A549 (cell line): ENCODE measurements around the gene HRC. TPM values are rescaled to one million over a fixed set of nuclear protein-coding genes. Genes with fewer than 3 reads are reported as not detected.

Experiments
- ATAC-seq, 2 experiments: fragments of 200-7000 bp in 1 of 2; fragments of >200 bp in 1 of 2; cut with Nextera tagmentation in 1 of 2; cut with Tn5 transposase in 1 of 2; 3 replicates each; pipeline versions ENCODE4 v1.8.0 to v1.9.1; 2018 to 2020; ENCODE audit warnings: mild to moderate bottlenecking in 1 of 2, moderate library complexity in 1 of 2
- CTCF ChIA-PET: fragments of 300-600 bp; sonication (Branson Sonifier 250); formaldehyde crosslinking; extraction: SDS; loops from one replicate; lab custom pipeline; 2021; ENCODE audit warnings: antibody characterized with exemption, inconsistent platforms; lab: Yijun Ruan, JAX
- POLR2A ChIA-PET: fragments of 350-600 bp; formaldehyde crosslinking; extraction: SDS; loops from one replicate; lab custom pipeline; 2021; ENCODE audit warnings: antibody characterized with exemption, inconsistent platforms; lab: Yijun Ruan, JAX
- DNase-seq, 2 experiments: peaks; one replicate each; pipeline versions ENCODE4 v3.0.0 to v3.0.0-alpha.2; 2011 to 2016; ENCODE audit warnings: low read depth in 1 of 2, low spot score in 1 of 2
- FAIRE-seq: peaks from 2 replicates; lab custom pipeline; 2011; peaks lifted over from hg19 to GRCh38; lab: Jason Lieb, UNC
- H3K27ac ChIP-seq, 2 experiments: fragments of >200 bp; sonication (Bioruptor Twin); formaldehyde crosslinking; 3 replicates each; pipeline ENCODE4 v1.5.1; 2016 to 2017
- H3K4me1 ChIP-seq: fragments of >200 bp; sonication (Bioruptor Twin); formaldehyde crosslinking; 3 replicates; pipeline ENCODE4 v1.6.1; 2016
- H3K4me2 ChIP-seq: fragments of >200 bp; sonication (Bioruptor Twin); formaldehyde crosslinking; 3 replicates; pipeline ENCODE4 v1.6.1; 2016
- H3K4me3 ChIP-seq: fragments of >200 bp; sonication (Bioruptor Twin); formaldehyde crosslinking; 3 replicates; pipeline ENCODE4 v1.5.1; 2016
- H3K9me3 ChIP-seq: fragments of >200 bp; sonication (Bioruptor Twin); formaldehyde crosslinking; 3 replicates; pipeline ENCODE4 v1.6.1; 2016
- E2F6 ChIP-seq: IDR thresholded peaks from 2 replicates; pipeline ENCODE4 v1.6.1; 2012; ENCODE audit warnings: low read depth, borderline replicate concordance
- EHF ChIP-seq: fragments of 250-450 bp; sonication (Bioruptor Pico); IDR thresholded peaks from 2 replicates; pipeline ENCODE4 v1.5.0; 2020; ENCODE audit warnings: mild to moderate bottlenecking
- EHMT2 ChIP-seq: fragments of 200-600 bp; sonication (generic); IDR thresholded peaks from 2 replicates; pipeline ENCODE4 v1.6.1; 2016; ENCODE audit warnings: antibody characterized with exemption, low read depth, mild to moderate bottlenecking, moderate library complexity
- ESRRA ChIP-seq: fragments of 150-350 bp; IDR thresholded peaks from 2 replicates; pipeline ENCODE4 v1.6.1; 2014; ENCODE audit warnings: mild to moderate bottlenecking, low read length, borderline replicate concordance
- FOXS1 ChIP-seq: fragments of 250-450 bp; sonication (Bioruptor Pico); IDR thresholded peaks from 2 replicates; pipeline ENCODE4 v1.5.0; 2020; ENCODE audit warnings: mild to moderate bottlenecking, moderate library complexity
- HDAC2 ChIP-seq: fragments of 200-600 bp; sonication (generic); IDR thresholded peaks from 2 replicates; pipeline ENCODE4 v1.6.1; 2016
- HEYL ChIP-seq: fragments of 250-450 bp; sonication (Bioruptor Pico); IDR thresholded peaks from 2 replicates; pipeline ENCODE4 v1.8.0; 2021; ENCODE audit warnings: mild to moderate bottlenecking, moderate library complexity
- HOXB5 ChIP-seq: fragments of 250-450 bp; sonication (Bioruptor Pico); IDR thresholded peaks from 2 replicates; pipeline ENCODE4 v1.5.0; 2020; ENCODE audit warnings: mild to moderate bottlenecking, moderate library complexity
- KDM1A ChIP-seq: fragments of 200-600 bp; sonication (generic); IDR thresholded peaks from 2 replicates; pipeline ENCODE4 v1.6.1; 2016; ENCODE audit warnings: low read depth, mild to moderate bottlenecking
- KDM5A ChIP-seq: fragments of 200-600 bp; sonication (generic); IDR thresholded peaks from 2 replicates; pipeline ENCODE4 v1.6.1; 2016; ENCODE audit warnings: antibody characterized with exemption, mild to moderate bottlenecking
- NFE2L2 ChIP-seq: fragments of 150-350 bp; conservative IDR thresholded peaks from 2 replicates; pipeline ENCODE4 v1.6.1; 2014; ENCODE audit warnings: low read length
- NPAS2 ChIP-seq: fragments of 250-450 bp; sonication (Bioruptor Pico); IDR thresholded peaks from 2 replicates; pipeline ENCODE4 v1.8.0; 2022; ENCODE audit warnings: mild to moderate bottlenecking, moderate library complexity, borderline replicate concordance
- PBX3 ChIP-seq: IDR thresholded peaks from 2 replicates; pipeline ENCODE4 v1.6.1; 2012
- POLR2A ChIP-seq: IDR thresholded peaks from 2 replicates; pipeline ENCODE4 v1.6.1; 2012; ENCODE audit warnings: mild to moderate bottlenecking, low read length
- POLR2AphosphoS2 ChIP-seq: conservative IDR thresholded peaks from 2 replicates; pipeline ENCODE4 v1.6.1; 2012; ENCODE audit warnings: low read length, improper control_type of control experiment, inconsistent platforms
- RAD21 ChIP-seq, 2 experiments: fragments of >200 bp in 1 of 2; sonication (Bioruptor Twin) in 1 of 2; formaldehyde crosslinking in 1 of 2; IDR thresholded peaks in 1 of 2; conservative IDR thresholded peaks in 1 of 2; 2 replicates in 1 of 2; 3 replicates in 1 of 2; pipeline ENCODE4 v1.6.1; 2012 to 2018; ENCODE audit warnings: inconsistent platforms in 1 of 2
- RARB ChIP-seq: fragments of 250-450 bp; sonication (Bioruptor Pico); IDR thresholded peaks from 2 replicates; pipeline ENCODE4 v1.8.0; 2021; ENCODE audit warnings: mild to moderate bottlenecking, moderate library complexity
- SMC3 ChIP-seq: fragments of >200 bp; sonication (Bioruptor Twin); formaldehyde crosslinking; IDR thresholded peaks from 3 replicates; pipeline ENCODE4 v1.6.1; 2018; ENCODE audit warnings: inconsistent platforms
- SREBF2 ChIP-seq: fragments of 450-650 bp; IDR thresholded peaks from 2 replicates; pipeline ENCODE4 v1.6.1; 2014; ENCODE audit warnings: mild to moderate bottlenecking, moderate library complexity
- TP53 ChIP-seq: fragments of 250-450 bp; sonication (Bioruptor Pico); IDR thresholded peaks from 2 replicates; pipeline ENCODE4 v1.5.0; 2021; ENCODE audit warnings: mild to moderate bottlenecking, moderate library complexity
- ZFP36 ChIP-seq: fragments of 450-650 bp; IDR thresholded peaks from 2 replicates; pipeline ENCODE4 v1.6.1; 2014; ENCODE audit warnings: borderline replicate concordance; ENCODE audit not compliant: partially characterized antibody
- ZNF302 ChIP-seq: fragments of 250-450 bp; sonication (Bioruptor Pico); IDR thresholded peaks from 2 replicates; pipeline ENCODE4 v1.9.0; 2021; ENCODE audit warnings: inconsistent platforms, mild to moderate bottlenecking, moderate library complexity
- ZSCAN20 ChIP-seq: fragments of 250-450 bp; sonication (Bioruptor Pico); IDR thresholded peaks from 2 replicates; pipeline ENCODE4 v1.8.0; 2022; ENCODE audit warnings: mild to moderate bottlenecking, moderate library complexity
- WGBS: methylation state at CpG from one replicate; pipeline ENCODE4 v1.1.6; 2017; ENCODE audit errors: missing lambda C conversion rate; 5-methylcytosine and 5-hydroxymethylcytosine counted together
- polyA plus RNA-seq, 4 experiments: library from polyadenylated mRNA; depleted of rRNA in 3 of 4; stranded (reverse); fragments of >200 nt; fragmentation: RNase III in 1 of 4; extraction: RNeasy Plus Mini Kit Qiagen cat#74134 plus additional on column Dnase treatment in 1 of 4; gene quantifications; 2 replicates in 3 of 4; 3 replicates in 1 of 4; pipeline ENCODE4 v1.2.3, GENCODE V29; 2011 to 2017
- TF ChIP-seq, protein P1 (sequence below): fragments of 250-450 bp; sonication (Bioruptor Pico); IDR thresholded peaks from 2 replicates; pipeline ENCODE4 v1.5.0; 2021; ENCODE audit warnings: mild to moderate bottlenecking, moderate library complexity, borderline replicate concordance

Gene HRC
- polyA plus RNA-seq, 2 of the 4 experiments (the other 2 are of a cell fraction), result 0.04 TPM

- TF ChIP-seq SMC3, result no peak
- no peak for TF ChIP-seq RARB
- no peak for TF ChIP-seq RAD21 (conservative IDR thresholded peaks at IDR 0.05 in 1 of 2, IDR thresholded peaks at IDR 0.05 in 1 of 2)
- TF ChIP-seq, protein P1, sequence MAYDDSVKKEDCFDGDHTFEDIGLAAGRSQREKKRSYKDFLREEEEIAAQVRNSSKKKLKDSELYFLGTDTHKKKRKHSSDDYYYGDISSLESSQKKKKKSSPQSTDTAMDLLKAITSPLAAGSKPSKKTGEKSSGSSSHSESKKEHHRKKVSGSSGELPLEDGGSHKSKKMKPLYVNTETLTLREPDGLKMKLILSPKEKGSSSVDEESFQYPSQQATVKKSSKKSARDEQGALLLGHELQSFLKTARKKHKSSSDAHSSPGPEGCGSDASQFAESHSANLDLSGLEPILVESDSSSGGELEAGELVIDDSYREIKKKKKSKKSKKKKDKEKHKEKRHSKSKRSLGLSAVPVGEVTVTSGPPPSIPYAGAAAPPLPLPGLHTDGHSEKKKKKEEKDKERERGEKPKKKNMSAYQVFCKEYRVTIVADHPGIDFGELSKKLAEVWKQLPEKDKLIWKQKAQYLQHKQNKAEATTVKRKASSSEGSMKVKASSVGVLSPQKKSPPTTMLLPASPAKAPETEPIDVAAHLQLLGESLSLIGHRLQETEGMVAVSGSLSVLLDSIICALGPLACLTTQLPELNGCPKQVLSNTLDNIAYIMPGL (CRISPR knock-in tag), result no peak
- TF ChIP-seq FOXS1 (CRISPR knock-in tag), result no peak
- TF ChIP-seq SREBF2, result no peak
- no peak for TF ChIP-seq EHMT2
- TF ChIP-seq E2F6, result no peak
- no peak for TF ChIP-seq EHF
- no peak for TF ChIP-seq ESRRA
- TF ChIP-seq TP53, result no peak
- no peak for TF ChIP-seq NPAS2 (CRISPR knock-in tag)
- no peak for TF ChIP-seq PBX3
- ChIA-PET POLR2A (no interaction called here), CTCF (interaction anchor here (1.3 to 1.5 kb wide), 2 partner anchors 20 to 52 kb away, joined by 4 to 5 read pairs; partner anchors contain the start of gene LIN7B)
- no peaks in the 10 kb centered on the region for H3K9me3 ChIP-seq
- no peak overlapping the region for H3K4me3 ChIP-seq
- H3K27ac ChIP-seq, result no peak overlapping the region
- no peak for FAIRE-seq
- peaks cover 10% of the 10 kb centered on the region; the same call in 2 of the 3 replicates for H3K4me1 ChIP-seq
- no peak for DNase-seq
- H3K4me2 ChIP-seq, result no peak overlapping the region
- peak; percentile 49 to 51; a peak in 5 of 6 replicates for ATAC-seq
- WGBS, result 96% methylated on average over 25 of the region's 30 CpGs
Observed at GRCh38 chr19:49165865-49166301, 10.7 kb upstream of the HRC start.

- FAIRE-seq, result no peak
- POLR2A ChIA-PET, result no interaction called here
- no peak for DNase-seq
- peaks cover 5% of the 10 kb centered on the region; the same call in 2 of the 3 replicates for H3K4me1 ChIP-seq
- no peak overlapping the region for H3K27ac ChIP-seq
- CTCF ChIA-PET, result interaction anchor here (0.9 to 6.8 kb wide), 6 partner anchors 19 to 227 kb away, joined by 3 to 30 read pairs (median 4); partner anchors contain the start of gene LIN7B
- H3K4me2 ChIP-seq, result no peak overlapping the region
- no peak overlapping the region for H3K4me3 ChIP-seq
- 85% methylated on average over 24 of the region's 24 CpGs for WGBS
- no peaks in the 10 kb centered on the region for H3K9me3 ChIP-seq
- TF ChIP-seq POLR2AphosphoS2, result no peak
- peak; percentile 24 for TF ChIP-seq ZFP36
- no peak for TF ChIP-seq HDAC2
- no peak for TF ChIP-seq HEYL (CRISPR knock-in tag)
- no peak for TF ChIP-seq ZNF302 (CRISPR knock-in tag)
- TF ChIP-seq, all 56 proteins: peak for 1
- no peak; a peak in 1 of 6 replicates for ATAC-seq
Observed at GRCh38 chr19:49165111-49165750, 10.0 kb upstream of the HRC start.

- no peak for TF ChIP-seq POLR2AphosphoS2
- TF ChIP-seq HOXB5 (CRISPR knock-in tag), result no peak
- TF ChIP-seq KDM5A, result no peak
- no peak for TF ChIP-seq NFE2L2
- TF ChIP-seq POLR2A, result no peak
- TF ChIP-seq KDM1A, result no peak
- no peak for TF ChIP-seq ZSCAN20 (CRISPR knock-in tag)
- H3K4me1 ChIP-seq, result peaks cover 9% of the 10 kb centered on the region; the same call in 2 of the 3 replicates
- WGBS, result 90% methylated on average over 4 of the region's 4 CpGs
- CTCF ChIA-PET, result interaction anchor here (0.7 to 6.8 kb wide), 7 partner anchors 15 to 65 kb away, joined by 3 to 30 read pairs (median 8); no protein-coding TSS in a partner anchor
- POLR2A ChIA-PET, result no interaction called here
- no peak overlapping the region for H3K4me2 ChIP-seq
- no peak for FAIRE-seq
- H3K4me3 ChIP-seq, result no peak overlapping the region
- DNase-seq, result no peak
- no peak overlapping the region for H3K27ac ChIP-seq
- no peak for ATAC-seq
- no peaks in the 10 kb centered on the region for H3K9me3 ChIP-seq
Observed at GRCh38 chr19:49161987-49162386, 6.8 kb upstream of the HRC start.
